ENCODE data around the gene HOXD12. TPM values are rescaled to one million over a fixed set of nuclear protein-coding genes. Genes with fewer than 3 reads are reported as not detected.

HOXD12 gene
- total and polyA plus RNA-seq, 2 experiments from 2014 or later, result not detected

DNA sequence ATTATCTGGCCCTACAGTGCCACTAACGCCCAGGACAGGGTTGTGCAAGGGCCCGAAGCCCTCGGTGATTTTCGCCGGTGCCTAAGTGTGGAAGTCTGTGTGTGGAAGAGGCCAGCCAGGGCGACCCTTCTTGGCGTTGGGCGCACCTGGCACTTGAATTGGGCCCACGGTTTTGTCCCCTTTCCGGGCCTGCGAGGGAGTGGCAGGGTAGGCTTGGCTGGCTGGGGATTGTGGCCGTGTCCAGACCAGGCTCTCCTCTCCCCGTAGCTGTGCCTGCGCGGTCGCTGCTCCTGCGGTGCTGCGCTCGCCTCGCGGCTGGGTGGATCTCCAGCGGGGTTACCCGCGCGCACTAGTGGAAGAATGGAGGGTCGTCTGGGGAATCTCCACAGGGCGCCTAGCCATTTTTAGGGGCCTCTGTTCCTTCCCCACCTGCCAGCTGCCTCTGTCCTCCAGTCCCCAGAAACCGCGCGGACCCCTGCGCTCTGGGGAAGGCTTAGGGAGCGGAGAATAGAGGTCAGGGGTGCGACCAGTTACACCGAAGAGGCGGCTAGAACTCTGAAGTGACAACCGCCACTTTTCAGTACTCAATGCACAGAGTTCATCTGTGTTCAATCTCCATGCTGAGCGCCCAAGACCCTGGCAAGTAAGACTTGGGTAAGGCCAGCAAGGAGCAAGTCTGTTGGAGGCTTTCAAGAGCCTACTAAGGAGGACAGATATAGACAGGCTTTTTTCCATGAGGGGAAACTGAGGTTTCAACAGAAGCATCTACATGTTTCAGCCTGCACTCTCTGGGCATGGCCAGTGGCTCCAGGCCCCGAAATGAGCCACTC, 31.8 kb upstream of the HOXD12 start:
- Mint-ChIP-seq H3K4me3 (peak overlapping the region; percentile 62), H3K27me3 (ENCODE audit: insufficient read depth, low read depth, poor library complexity) (peaks cover 90% of the 10 kb centered on the region), H3K4me1 (peaks cover 25% of the 10 kb centered on the region), H3K9me3 (no peaks in the 10 kb centered on the region), H3K36me3 (ENCODE audit: low read depth) (no peaks in the 10 kb centered on the region; the same call in 2 of the 3 replicates), H3K27ac (no peak overlapping the region)
- Histone ChIP-seq H3F3A (replicated peaks; ENCODE audit: low read depth) (peaks cover 6% of the 10 kb centered on the region; the same call in 1 of the 2 replicates), H3K27me3 (ENCODE audit: insufficient read depth) (peaks cover 100% of the 10 kb centered on the region), H3K4me3 (peak overlapping the region; percentile 56), H3K4me1 (ENCODE audit: insufficient read depth) (peaks cover 24% of the 10 kb centered on the region), H3K27ac (ENCODE audit: low read depth) (no peak overlapping the region), H2AFZ (peak overlapping the region; percentile 84), H3K4me2 (peak overlapping the region; percentile 89), H3K9me2 (ENCODE audit: insufficient read depth) (no peaks in the 10 kb centered on the region), H4K20me1 (replicated peaks; ENCODE audit: insufficient read depth) (peaks cover 12% of the 10 kb centered on the region), H3K79me2 (replicated peaks; ENCODE audit: insufficient read depth) (no peaks in the 10 kb centered on the region), H3K36me3 (ENCODE audit: insufficient read depth) (no peaks in the 10 kb centered on the region; the same call in 1 of the 2 replicates)
- TF ChIP-seq STAT1 (IDR thresholded peaks at IDR 0.05; ENCODE audit: unreplicated experiment) (no peak), ZNF114 (CRISPR knock-in tag; IDR thresholded peaks at IDR 0.05) (no peak), NANOG (IDR thresholded peaks at IDR 0.05; ENCODE audit: borderline replicate concordance) (no peak), EZH2phosphoT487 (IDR thresholded peaks at IDR 0.05; ENCODE audit: unreplicated experiment) (peak; percentile 27), EZH2 (IDR thresholded peaks at IDR 0.05; ENCODE audit: low read depth, unreplicated experiment) (peak; percentile 71), ZNF331 (CRISPR knock-in tag; IDR thresholded peaks at IDR 0.05; ENCODE audit: low read depth) (no peak)
- TF ChIP-seq, protein P1, sequence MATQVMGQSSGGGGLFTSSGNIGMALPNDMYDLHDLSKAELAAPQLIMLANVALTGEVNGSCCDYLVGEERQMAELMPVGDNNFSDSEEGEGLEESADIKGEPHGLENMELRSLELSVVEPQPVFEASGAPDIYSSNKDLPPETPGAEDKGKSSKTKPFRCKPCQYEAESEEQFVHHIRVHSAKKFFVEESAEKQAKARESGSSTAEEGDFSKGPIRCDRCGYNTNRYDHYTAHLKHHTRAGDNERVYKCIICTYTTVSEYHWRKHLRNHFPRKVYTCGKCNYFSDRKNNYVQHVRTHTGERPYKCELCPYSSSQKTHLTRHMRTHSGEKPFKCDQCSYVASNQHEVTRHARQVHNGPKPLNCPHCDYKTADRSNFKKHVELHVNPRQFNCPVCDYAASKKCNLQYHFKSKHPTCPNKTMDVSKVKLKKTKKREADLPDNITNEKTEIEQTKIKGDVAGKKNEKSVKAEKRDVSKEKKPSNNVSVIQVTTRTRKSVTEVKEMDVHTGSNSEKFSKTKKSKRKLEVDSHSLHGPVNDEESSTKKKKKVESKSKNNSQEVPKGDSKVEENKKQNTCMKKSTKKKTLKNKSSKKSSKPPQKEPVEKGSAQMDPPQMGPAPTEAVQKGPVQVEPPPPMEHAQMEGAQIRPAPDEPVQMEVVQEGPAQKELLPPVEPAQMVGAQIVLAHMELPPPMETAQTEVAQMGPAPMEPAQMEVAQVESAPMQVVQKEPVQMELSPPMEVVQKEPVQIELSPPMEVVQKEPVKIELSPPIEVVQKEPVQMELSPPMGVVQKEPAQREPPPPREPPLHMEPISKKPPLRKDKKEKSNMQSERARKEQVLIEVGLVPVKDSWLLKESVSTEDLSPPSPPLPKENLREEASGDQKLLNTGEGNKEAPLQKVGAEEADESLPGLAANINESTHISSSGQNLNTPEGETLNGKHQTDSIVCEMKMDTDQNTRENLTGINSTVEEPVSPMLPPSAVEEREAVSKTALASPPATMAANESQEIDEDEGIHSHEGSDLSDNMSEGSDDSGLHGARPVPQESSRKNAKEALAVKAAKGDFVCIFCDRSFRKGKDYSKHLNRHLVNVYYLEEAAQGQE (IDR thresholded peaks at IDR 0.05; ENCODE audit: unreplicated experiment), result no peak
- TF ChIP-seq, protein P2, sequence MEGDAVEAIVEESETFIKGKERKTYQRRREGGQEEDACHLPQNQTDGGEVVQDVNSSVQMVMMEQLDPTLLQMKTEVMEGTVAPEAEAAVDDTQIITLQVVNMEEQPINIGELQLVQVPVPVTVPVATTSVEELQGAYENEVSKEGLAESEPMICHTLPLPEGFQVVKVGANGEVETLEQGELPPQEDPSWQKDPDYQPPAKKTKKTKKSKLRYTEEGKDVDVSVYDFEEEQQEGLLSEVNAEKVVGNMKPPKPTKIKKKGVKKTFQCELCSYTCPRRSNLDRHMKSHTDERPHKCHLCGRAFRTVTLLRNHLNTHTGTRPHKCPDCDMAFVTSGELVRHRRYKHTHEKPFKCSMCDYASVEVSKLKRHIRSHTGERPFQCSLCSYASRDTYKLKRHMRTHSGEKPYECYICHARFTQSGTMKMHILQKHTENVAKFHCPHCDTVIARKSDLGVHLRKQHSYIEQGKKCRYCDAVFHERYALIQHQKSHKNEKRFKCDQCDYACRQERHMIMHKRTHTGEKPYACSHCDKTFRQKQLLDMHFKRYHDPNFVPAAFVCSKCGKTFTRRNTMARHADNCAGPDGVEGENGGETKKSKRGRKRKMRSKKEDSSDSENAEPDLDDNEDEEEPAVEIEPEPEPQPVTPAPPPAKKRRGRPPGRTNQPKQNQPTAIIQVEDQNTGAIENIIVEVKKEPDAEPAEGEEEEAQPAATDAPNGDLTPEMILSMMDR (conservative IDR thresholded peaks at IDR 0.05; ENCODE audit: low read depth in 2 of 2), result no peak
- peak; percentile 28 for ATAC-seq
- peak; percentile 27 for DNase-seq (ENCODE audit: low spot score)

DNA sequence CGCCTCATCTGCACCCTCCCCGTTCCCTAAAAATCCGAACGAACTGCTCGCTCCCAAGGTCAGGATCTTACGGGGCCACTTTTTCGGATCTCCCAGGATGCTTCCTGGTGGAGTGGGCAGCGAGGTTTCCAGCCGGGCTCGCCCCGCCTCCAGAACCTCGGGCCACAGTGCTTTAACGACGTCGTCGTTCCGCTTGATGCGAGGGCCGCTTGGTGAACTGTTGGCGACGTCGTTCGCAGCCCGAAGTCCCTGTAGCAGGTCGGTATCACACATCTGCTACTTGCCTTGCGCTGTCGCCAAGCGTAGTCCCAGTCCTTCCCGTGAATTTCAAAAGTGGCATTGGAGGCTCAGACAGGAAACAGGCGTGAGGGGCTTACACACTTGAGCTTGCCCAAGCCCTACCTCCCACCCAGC, 31.2 kb upstream of the HOXD12 start:
- peak overlapping the region; percentile 56 for H3K4me3 ChIP-seq
- H3K27ac ChIP-seq (ENCODE audit: low read depth), result no peak overlapping the region
- H3K4me1 ChIP-seq (ENCODE audit: insufficient read depth), result peaks cover 30% of the 10 kb centered on the region
- H4K20me1 ChIP-seq (replicated peaks; ENCODE audit: insufficient read depth), result peaks cover 12% of the 10 kb centered on the region
- H3K27me3 ChIP-seq (ENCODE audit: insufficient read depth), result peaks cover 100% of the 10 kb centered on the region
- H3K36me3 Mint-ChIP-seq (ENCODE audit: low read depth), result no peaks in the 10 kb centered on the region; the same call in 2 of the 3 replicates
- H3K9me3 Mint-ChIP-seq, result no peaks in the 10 kb centered on the region
- no peaks in the 10 kb centered on the region for H3K9me2 ChIP-seq (ENCODE audit: insufficient read depth)
- H3K27ac Mint-ChIP-seq, result no peak overlapping the region
- H3K4me1 Mint-ChIP-seq, result peaks cover 30% of the 10 kb centered on the region
- H3K4me2 ChIP-seq, result peak overlapping the region; percentile 89
- DNase-seq (ENCODE audit: low spot score) (peak; percentile 42), ATAC-seq (peak; percentile 5; the same call in 1 of the 3 replicates)
- H3K4me3 Mint-ChIP-seq, result peak overlapping the region; percentile 62; the same call in 2 of the 3 replicates
- H3F3A ChIP-seq (replicated peaks; ENCODE audit: low read depth), result peaks cover 8% of the 10 kb centered on the region; the same call in 1 of the 2 replicates
- H3K27me3 Mint-ChIP-seq (ENCODE audit: insufficient read depth, low read depth, poor library complexity), result peaks cover 97% of the 10 kb centered on the region
- H3K79me2 ChIP-seq (replicated peaks; ENCODE audit: insufficient read depth), result no peaks in the 10 kb centered on the region
- H2AFZ ChIP-seq, result no peak overlapping the region
- no peaks in the 10 kb centered on the region; the same call in 1 of the 2 replicates for H3K36me3 ChIP-seq (ENCODE audit: insufficient read depth)
- TF ChIP-seq, protein P3, sequence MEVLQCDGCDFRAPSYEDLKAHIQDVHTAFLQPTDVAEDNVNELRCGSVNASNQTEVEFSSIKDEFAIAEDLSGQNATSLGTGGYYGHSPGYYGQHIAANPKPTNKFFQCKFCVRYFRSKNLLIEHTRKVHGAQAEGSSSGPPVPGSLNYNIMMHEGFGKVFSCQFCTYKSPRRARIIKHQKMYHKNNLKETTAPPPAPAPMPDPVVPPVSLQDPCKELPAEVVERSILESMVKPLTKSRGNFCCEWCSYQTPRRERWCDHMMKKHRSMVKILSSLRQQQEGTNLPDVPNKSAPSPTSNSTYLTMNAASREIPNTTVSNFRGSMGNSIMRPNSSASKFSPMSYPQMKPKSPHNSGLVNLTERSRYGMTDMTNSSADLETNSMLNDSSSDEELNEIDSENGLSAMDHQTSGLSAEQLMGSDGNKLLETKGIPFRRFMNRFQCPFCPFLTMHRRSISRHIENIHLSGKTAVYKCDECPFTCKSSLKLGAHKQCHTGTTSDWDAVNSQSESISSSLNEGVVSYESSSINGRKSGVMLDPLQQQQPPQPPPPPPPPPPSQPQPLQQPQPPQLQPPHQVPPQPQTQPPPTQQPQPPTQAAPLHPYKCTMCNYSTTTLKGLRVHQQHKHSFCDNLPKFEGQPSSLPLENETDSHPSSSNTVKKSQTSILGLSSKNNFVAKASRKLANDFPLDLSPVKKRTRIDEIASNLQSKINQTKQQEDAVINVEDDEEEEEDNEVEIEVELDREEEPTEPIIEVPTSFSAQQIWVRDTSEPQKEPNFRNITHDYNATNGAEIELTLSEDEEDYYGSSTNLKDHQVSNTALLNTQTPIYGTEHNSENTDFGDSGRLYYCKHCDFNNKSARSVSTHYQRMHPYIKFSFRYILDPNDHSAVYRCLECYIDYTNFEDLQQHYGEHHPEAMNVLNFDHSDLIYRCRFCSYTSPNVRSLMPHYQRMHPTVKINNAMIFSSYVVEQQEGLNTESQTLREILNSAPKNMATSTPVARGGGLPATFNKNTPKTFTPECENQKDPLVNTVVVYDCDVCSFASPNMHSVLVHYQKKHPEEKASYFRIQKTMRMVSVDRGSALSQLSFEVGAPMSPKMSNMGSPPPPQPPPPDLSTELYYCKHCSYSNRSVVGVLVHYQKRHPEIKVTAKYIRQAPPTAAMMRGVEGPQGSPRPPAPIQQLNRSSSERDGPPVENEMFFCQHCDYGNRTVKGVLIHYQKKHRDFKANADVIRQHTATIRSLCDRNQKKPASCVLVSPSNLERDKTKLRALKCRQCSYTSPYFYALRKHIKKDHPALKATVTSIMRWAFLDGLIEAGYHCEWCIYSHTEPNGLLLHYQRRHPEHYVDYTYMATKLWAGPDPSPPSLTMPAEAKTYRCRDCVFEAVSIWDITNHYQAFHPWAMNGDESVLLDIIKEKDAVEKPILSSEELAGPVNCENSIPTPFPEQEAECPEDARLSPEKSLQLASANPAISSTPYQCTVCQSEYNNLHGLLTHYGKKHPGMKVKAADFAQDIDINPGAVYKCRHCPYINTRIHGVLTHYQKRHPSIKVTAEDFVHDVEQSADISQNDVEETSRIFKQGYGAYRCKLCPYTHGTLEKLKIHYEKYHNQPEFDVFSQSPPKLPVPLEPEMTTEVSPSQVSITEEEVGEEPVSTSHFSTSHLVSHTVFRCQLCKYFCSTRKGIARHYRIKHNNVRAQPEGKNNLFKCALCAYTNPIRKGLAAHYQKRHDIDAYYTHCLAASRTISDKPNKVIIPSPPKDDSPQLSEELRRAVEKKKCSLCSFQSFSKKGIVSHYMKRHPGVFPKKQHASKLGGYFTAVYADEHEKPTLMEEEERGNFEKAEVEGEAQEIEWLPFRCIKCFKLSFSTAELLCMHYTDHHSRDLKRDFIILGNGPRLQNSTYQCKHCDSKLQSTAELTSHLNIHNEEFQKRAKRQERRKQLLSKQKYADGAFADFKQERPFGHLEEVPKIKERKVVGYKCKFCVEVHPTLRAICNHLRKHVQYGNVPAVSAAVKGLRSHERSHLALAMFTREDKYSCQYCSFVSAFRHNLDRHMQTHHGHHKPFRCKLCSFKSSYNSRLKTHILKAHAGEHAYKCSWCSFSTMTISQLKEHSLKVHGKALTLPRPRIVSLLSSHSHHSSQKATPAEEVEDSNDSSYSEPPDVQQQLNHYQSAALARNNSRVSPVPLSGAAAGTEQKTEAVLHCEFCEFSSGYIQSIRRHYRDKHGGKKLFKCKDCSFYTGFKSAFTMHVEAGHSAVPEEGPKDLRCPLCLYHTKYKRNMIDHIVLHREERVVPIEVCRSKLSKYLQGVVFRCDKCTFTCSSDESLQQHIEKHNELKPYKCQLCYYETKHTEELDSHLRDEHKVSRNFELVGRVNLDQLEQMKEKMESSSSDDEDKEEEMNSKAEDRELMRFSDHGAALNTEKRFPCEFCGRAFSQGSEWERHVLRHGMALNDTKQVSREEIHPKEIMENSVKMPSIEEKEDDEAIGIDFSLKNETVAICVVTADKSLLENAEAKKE (CRISPR knock-in tag; IDR thresholded peaks at IDR 0.05), result no peak
